Measurements from ENCODE around the gene USH2A.

Gene USH2A

DNA sequence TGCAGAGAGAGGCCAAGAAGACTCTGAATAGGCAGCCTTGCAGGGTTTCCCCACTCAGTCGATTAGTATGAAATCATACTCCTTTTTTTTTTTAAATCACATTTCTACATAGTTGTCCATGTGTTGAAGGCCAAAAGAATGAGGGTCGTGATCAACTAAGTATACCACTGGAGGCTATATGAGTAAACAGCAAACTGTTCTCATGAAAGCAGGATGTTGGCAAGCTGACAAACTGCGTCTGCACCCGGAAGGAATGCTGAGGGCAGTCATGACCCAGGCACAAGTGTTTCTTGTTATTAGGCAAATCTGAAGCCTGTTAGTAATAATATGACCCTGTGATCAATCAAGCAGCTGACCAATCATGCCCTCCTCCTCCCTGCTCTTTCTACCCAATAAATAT is 213.2 kb downstream of the USH2A start:
- no peak for DNase-seq (ENCODE audit: low spot score)
- in situ Hi-C loops (cut with MboI; ENCODE audit: low pct_unique_long_range_greater_than_20kb, low sequenced_read_pairs, unreplicated experiment): no loop called here
- TF ChIP-seq, protein P1, sequence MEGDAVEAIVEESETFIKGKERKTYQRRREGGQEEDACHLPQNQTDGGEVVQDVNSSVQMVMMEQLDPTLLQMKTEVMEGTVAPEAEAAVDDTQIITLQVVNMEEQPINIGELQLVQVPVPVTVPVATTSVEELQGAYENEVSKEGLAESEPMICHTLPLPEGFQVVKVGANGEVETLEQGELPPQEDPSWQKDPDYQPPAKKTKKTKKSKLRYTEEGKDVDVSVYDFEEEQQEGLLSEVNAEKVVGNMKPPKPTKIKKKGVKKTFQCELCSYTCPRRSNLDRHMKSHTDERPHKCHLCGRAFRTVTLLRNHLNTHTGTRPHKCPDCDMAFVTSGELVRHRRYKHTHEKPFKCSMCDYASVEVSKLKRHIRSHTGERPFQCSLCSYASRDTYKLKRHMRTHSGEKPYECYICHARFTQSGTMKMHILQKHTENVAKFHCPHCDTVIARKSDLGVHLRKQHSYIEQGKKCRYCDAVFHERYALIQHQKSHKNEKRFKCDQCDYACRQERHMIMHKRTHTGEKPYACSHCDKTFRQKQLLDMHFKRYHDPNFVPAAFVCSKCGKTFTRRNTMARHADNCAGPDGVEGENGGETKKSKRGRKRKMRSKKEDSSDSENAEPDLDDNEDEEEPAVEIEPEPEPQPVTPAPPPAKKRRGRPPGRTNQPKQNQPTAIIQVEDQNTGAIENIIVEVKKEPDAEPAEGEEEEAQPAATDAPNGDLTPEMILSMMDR (IDR thresholded peaks at IDR 0.05; ENCODE audit: extremely low read depth, insufficient read depth, missing control alignments): no peak

DNA sequence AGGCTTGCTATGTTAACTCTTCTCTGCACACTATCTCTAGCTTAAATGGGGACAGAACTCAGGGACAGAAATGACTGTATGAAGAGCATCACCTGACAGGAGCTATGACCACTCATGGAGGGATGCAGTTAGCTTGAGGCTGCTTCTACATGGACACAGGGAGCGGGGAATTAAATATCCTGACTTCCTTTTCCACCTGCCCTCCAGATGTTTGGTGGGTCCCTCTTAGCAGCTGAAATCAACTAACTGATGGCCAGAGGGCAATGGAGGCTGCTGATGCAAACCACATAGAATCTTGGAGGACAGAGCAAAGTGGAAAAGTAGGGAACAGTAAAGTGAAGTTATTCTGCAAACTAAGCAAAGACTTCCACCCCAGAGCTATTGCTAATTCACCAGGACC is 214.1 kb downstream of the USH2A start:
- in situ Hi-C loops (cut with MboI; ENCODE audit: low pct_unique_long_range_greater_than_20kb, low sequenced_read_pairs, unreplicated experiment): no loop called here
- no peak for DNase-seq (ENCODE audit: low spot score)
- TF ChIP-seq, protein P1 (IDR thresholded peaks at IDR 0.05; ENCODE audit: extremely low read depth, insufficient read depth, missing control alignments): no peak

GRCh38 chr1:216207154-216207553 is 216.1 kb downstream of the USH2A start:
- DNase-seq (ENCODE audit: low spot score): no peak
- TF ChIP-seq, protein P1 (IDR thresholded peaks at IDR 0.05; ENCODE audit: extremely low read depth, insufficient read depth, missing control alignments): no peak
- in situ Hi-C loops (cut with MboI; ENCODE audit: low pct_unique_long_range_greater_than_20kb, low sequenced_read_pairs, unreplicated experiment): no loop called here

GRCh38 chr1:216205176-216205575 is 218.1 kb downstream of the USH2A start:
- TF ChIP-seq, protein P1 (IDR thresholded peaks at IDR 0.05; ENCODE audit: extremely low read depth, insufficient read depth, missing control alignments): no peak
- in situ Hi-C loops (cut with MboI; ENCODE audit: low pct_unique_long_range_greater_than_20kb, low sequenced_read_pairs, unreplicated experiment): no loop called here
- no peak for DNase-seq (ENCODE audit: low spot score)

- TF ChIP-seq, protein P1 (IDR thresholded peaks at IDR 0.05; ENCODE audit: extremely low read depth, insufficient read depth, missing control alignments): no peak
- no peak for DNase-seq (ENCODE audit: low spot score)
- in situ Hi-C loops (cut with MboI; ENCODE audit: low pct_unique_long_range_greater_than_20kb, low sequenced_read_pairs, unreplicated experiment): no loop called here
These were observed 221.3 kb downstream of the USH2A start for GRCh38 chr1:216201946-216202345.

- in situ Hi-C loops (cut with MboI; ENCODE audit: low pct_unique_long_range_greater_than_20kb, low sequenced_read_pairs, unreplicated experiment): no loop called here
- TF ChIP-seq, protein P1 (IDR thresholded peaks at IDR 0.05; ENCODE audit: extremely low read depth, insufficient read depth, missing control alignments): no peak
- DNase-seq (ENCODE audit: low spot score): no peak
These were observed 222.3 kb downstream of the USH2A start for GRCh38 chr1:216200941-216201340.

- in situ Hi-C loops (cut with MboI; ENCODE audit: low pct_unique_long_range_greater_than_20kb, low sequenced_read_pairs, unreplicated experiment): no loop called here
- DNase-seq (ENCODE audit: low spot score): no peak
- TF ChIP-seq, protein P1 (IDR thresholded peaks at IDR 0.05; ENCODE audit: extremely low read depth, insufficient read depth, missing control alignments): no peak
These were observed 228.5 kb downstream of the USH2A start for GRCh38 chr1:216194721-216195120.
